H9 (cell line): ENCODE measurements around the gene CD9. TPM values are rescaled to one million over a fixed set of nuclear protein-coding genes. Genes with fewer than 3 reads are reported as not detected.

Experiments
- DNase-seq: peaks from one replicate; pipeline ENCODE4 v3.0.0-alpha.2; 2017
- H2AFZ ChIP-seq: one replicate; pipeline ENCODE4 v1.6.1; 2013; ENCODE audit warnings: mild to moderate bottlenecking, low read length, control low read depth, moderate library complexity
- H2AK5ac ChIP-seq: 2 replicates; pipeline ENCODE4 v1.6.1; 2013; ENCODE audit warnings: low read length, control low read depth, mixed read lengths; ENCODE audit not compliant: insufficient read length
- H2BK120ac ChIP-seq: one replicate; pipeline ENCODE4 v1.6.1; 2013; ENCODE audit warnings: low read depth, mild to moderate bottlenecking, low read length, control low read depth, inconsistent platforms; ENCODE audit not compliant: poor library complexity, severe bottlenecking
- H2BK12ac ChIP-seq: 2 replicates; pipeline ENCODE4 v1.6.1; 2013; ENCODE audit warnings: low read length, control low read depth, mixed read lengths, low read depth; ENCODE audit not compliant: insufficient read length
- H2BK15ac ChIP-seq: 2 replicates; pipeline ENCODE4 v1.6.1; 2013; ENCODE audit warnings: low read depth, low read length, control low read depth
- H2BK20ac ChIP-seq: one replicate; pipeline ENCODE4 v1.6.1; 2013; ENCODE audit warnings: low read depth, mild to moderate bottlenecking, low read length, control low read depth, inconsistent platforms; ENCODE audit not compliant: poor library complexity, severe bottlenecking
- H2BK5ac ChIP-seq: 2 replicates; pipeline ENCODE4 v1.6.1; 2013; ENCODE audit warnings: low read length, control low read depth, mixed read lengths; ENCODE audit not compliant: insufficient read length
- H3K14ac ChIP-seq: 2 replicates; pipeline ENCODE4 v1.6.1; 2013; ENCODE audit warnings: low read length, control low read depth; ENCODE audit not compliant: insufficient read depth
- H3K18ac ChIP-seq: 2 replicates; pipeline ENCODE4 v1.6.1; 2013; ENCODE audit warnings: low read depth, mild to moderate bottlenecking, mixed read lengths, low read length, control low read depth; ENCODE audit not compliant: insufficient read length
- H3K23ac ChIP-seq: 2 replicates; pipeline ENCODE4 v1.6.1; 2013; ENCODE audit warnings: low read length, control low read depth, mixed read lengths, low read depth; ENCODE audit not compliant: insufficient read length
- H3K23me2 ChIP-seq: 2 replicates; pipeline ENCODE4 v1.6.1; 2013; ENCODE audit warnings: low read depth, mild to moderate bottlenecking, mixed read lengths, low read length, control low read depth; ENCODE audit not compliant: insufficient read length, poor library complexity, severe bottlenecking
- H3K27ac ChIP-seq: 2 replicates; pipeline ENCODE4 v1.5.1; 2013; ENCODE audit warnings: low read length, control low read depth, mixed read lengths, low read depth; ENCODE audit not compliant: insufficient read length
- H3K27me3 ChIP-seq: 2 replicates; pipeline ENCODE4 v1.6.1; 2013; ENCODE audit warnings: low read length, control low read depth, inconsistent platforms; ENCODE audit not compliant: insufficient read depth
- H3K4ac ChIP-seq: 2 replicates; pipeline ENCODE4 v1.6.1; 2013; ENCODE audit warnings: low read depth, mild to moderate bottlenecking, control low read depth, inconsistent platforms, low read length, moderate library complexity
- H3K4me1 ChIP-seq: 2 replicates; pipeline ENCODE4 v1.6.1; 2013; ENCODE audit warnings: low read length, control low read depth, inconsistent platforms; ENCODE audit not compliant: insufficient read depth
- H3K4me2 ChIP-seq: 2 replicates; pipeline ENCODE4 v1.6.1; 2013; ENCODE audit warnings: low read length, control low read depth, mixed read lengths; ENCODE audit not compliant: insufficient read length, insufficient read depth
- H3K56ac ChIP-seq: 2 replicates; pipeline ENCODE4 v1.6.1; 2013; ENCODE audit warnings: low read depth, mild to moderate bottlenecking, mixed read lengths, low read length, control low read depth; ENCODE audit not compliant: insufficient read length
- H3K79me1 ChIP-seq: 2 replicates; pipeline ENCODE4 v1.6.1; 2013; ENCODE audit warnings: low read depth, mild to moderate bottlenecking, moderate library complexity, low read length, control low read depth, inconsistent platforms; ENCODE audit not compliant: insufficient read depth, poor library complexity, severe bottlenecking
- H3K79me2 ChIP-seq: 2 replicates; pipeline ENCODE4 v1.6.1; 2013; ENCODE audit warnings: low read length, control low read depth, inconsistent platforms; ENCODE audit not compliant: insufficient read depth
- H3K9ac ChIP-seq: 2 replicates; pipeline ENCODE4 v1.6.1; 2013; ENCODE audit warnings: low read length, control low read depth, mixed read lengths; ENCODE audit not compliant: insufficient read length; ENCODE audit errors: extremely low read depth
- H3K9me3 ChIP-seq: one replicate; pipeline ENCODE4 v1.6.1; 2013; ENCODE audit warnings: low read depth, low read length, inconsistent platforms; ENCODE audit not compliant: control insufficient read depth
- H3T11ph ChIP-seq: one replicate; pipeline ENCODE4 v1.6.1; 2013; ENCODE audit warnings: mild to moderate bottlenecking, low read length, control low read depth, inconsistent platforms
- H4K20me1 ChIP-seq: one replicate; pipeline ENCODE4 v1.6.1; 2013; ENCODE audit not compliant: control insufficient read depth, insufficient read length, insufficient read depth
- H4K5ac ChIP-seq: 2 replicates; pipeline ENCODE4 v1.6.1; 2013; ENCODE audit warnings: low read depth, mild to moderate bottlenecking, mixed read lengths, low read length, control low read depth; ENCODE audit not compliant: insufficient read length
- H4K8ac ChIP-seq: replicated peaks from 2 replicates; pipeline ENCODE4 v1.6.1; 2013; ENCODE audit warnings: low read length, control low read depth, mixed read lengths, low read depth; ENCODE audit not compliant: insufficient read length
- H4K91ac ChIP-seq: 2 replicates; pipeline ENCODE4 v1.6.1; 2013; ENCODE audit warnings: low read depth, mild to moderate bottlenecking, moderate library complexity, mixed read lengths, low read length, control low read depth; ENCODE audit not compliant: insufficient read length
- H3K27ac Mint-ChIP-seq, 3 experiments: 2 replicates in 2 of 3; 3 replicates in 1 of 3; pipeline ENCODE4 v1.8.0; 2020 to 2021; ENCODE audit warnings: mixed read lengths in 3 of 3, mild to moderate bottlenecking in 1 of 3, moderate library complexity in 1 of 3
- H3K27me3 Mint-ChIP-seq: 2 replicates; pipeline ENCODE4 v1.8.0; 2021; ENCODE audit warnings: low read depth, mild to moderate bottlenecking, moderate library complexity, mixed read lengths
- H3K36me3 Mint-ChIP-seq, 3 experiments: 2 replicates in 2 of 3; 3 replicates in 1 of 3; pipeline ENCODE4 v1.8.0; 2020 to 2021; ENCODE audit warnings: low read depth in 3 of 3, mixed read lengths in 3 of 3; ENCODE audit not compliant: insufficient read depth in 1 of 3
- H3K4me1 Mint-ChIP-seq, 2 experiments: 2 replicates each; pipeline ENCODE4 v1.8.0; 2020; ENCODE audit warnings: mixed read lengths in 2 of 2
- H3K4me3 Mint-ChIP-seq, 2 experiments: 2 replicates in 1 of 2; 3 replicates in 1 of 2; pipeline ENCODE4 v1.8.0; 2020 to 2021; ENCODE audit warnings: mild to moderate bottlenecking in 2 of 2, mixed read lengths in 2 of 2, moderate library complexity in 1 of 2
- H3K9me3 Mint-ChIP-seq, 2 experiments: 2 replicates in 1 of 2; 3 replicates in 1 of 2; pipeline ENCODE4 v1.8.0; 2020; ENCODE audit warnings: mild to moderate bottlenecking in 2 of 2, mixed read lengths in 2 of 2, moderate library complexity in 1 of 2
- WGBS: extraction: QIAGEN DNeasy Blood & Tissue Kit; methylation state at CpG from one replicate; pipeline ENCODE4 v1.1.7; 2013; ENCODE audit warnings: missing lambda C conversion rate, low lambda C conversion rate, mixed read lengths; ENCODE audit not compliant: insufficient read length; ENCODE audit errors: extremely low coverage; 5-methylcytosine and 5-hydroxymethylcytosine counted together
- total RNA-seq: library from RNA; stranded (reverse); gene quantifications from 2 replicates; pipeline ENCODE4 v1.2.1, GENCODE V29; 2021
- TF ChIP-seq, protein P1 (sequence below): fragments of 200-600 bp; sonication (generic); conservative IDR thresholded peaks from 3 replicates; pipeline ENCODE4 v1.8.0; 2021; ENCODE audit warnings: antibody characterized with exemption, mild to moderate bottlenecking

Gene CD9
- total RNA-seq, 1 experiment from 2014 or later: 132 TPM

DNA sequence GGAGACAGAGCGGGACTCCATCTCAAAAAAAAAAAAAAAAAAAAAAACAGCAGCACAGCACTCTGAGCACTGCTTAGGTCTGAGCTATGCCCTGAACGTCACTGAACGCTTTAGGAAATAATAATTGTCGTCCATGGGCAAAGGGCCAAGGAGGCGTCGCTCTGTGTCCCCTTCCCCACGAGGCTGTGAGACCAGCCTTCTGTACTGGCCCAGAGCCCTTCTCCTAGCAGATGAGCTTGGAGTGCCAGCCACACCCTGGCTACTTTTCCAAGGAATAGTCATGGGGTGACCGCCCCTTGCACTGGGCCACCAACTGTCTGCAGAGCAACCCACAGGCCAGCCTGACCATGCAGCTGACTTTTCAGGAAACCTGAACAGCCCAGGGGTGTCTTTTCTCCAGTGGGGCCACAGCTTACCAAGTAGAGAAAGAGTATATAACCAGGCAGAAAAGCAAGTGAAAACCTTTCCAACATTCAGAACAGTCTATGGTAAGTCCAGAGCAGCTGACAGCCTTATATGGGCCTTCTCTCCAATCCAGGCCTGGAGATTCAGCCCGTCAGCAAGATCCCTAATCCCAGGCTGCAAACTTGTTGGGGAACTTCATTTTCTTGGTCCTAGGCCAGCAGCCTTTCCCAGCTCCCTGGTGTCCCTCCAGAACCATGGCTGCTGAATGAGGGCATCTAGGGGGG, 28.5 kb downstream of the CD9 start:
- Mint-ChIP-seq H3K9me3 (no peaks in the 10 kb centered on the region), H3K36me3 (peaks cover 19 to 80% (median 45%) of the 10 kb centered on the region in 3 experiments), H3K4me1 (peaks cover 20% of the 10 kb centered on the region in 2 experiments), H3K27ac (peak overlapping the region in 1 of 3 experiments; percentile 44; a peak in 1 of 7 replicates), H3K27me3 (no peaks in the 10 kb centered on the region), H3K4me3 (no peak overlapping the region)
- Histone ChIP-seq H2BK20ac (no peak overlapping the region), H3K4me2 (no peak overlapping the region), H4K91ac (no peak overlapping the region), H4K20me1 (no peaks in the 10 kb centered on the region), H3K23me2 (no peaks in the 10 kb centered on the region), H3K23ac (no peak overlapping the region), H3T11ph (no peak overlapping the region), H3K56ac (no peak overlapping the region), H2BK15ac (no peak overlapping the region), H4K8ac (no peak overlapping the region), H3K4me1 (no peaks in the 10 kb centered on the region), H2BK120ac (no peak overlapping the region), H4K5ac (no peak overlapping the region), H3K27me3 (no peaks in the 10 kb centered on the region), H3K18ac (no peak overlapping the region), H3K9me3 (no peaks in the 10 kb centered on the region), H3K79me2 (peaks cover 5% of the 10 kb centered on the region; the same call in 1 of the 2 replicates), H3K14ac (no peak overlapping the region), H3K27ac (no peak overlapping the region), H2AFZ (no peak overlapping the region), H2AK5ac (no peak overlapping the region), H2BK12ac (no peak overlapping the region), H2BK5ac (no peak overlapping the region), H3K9ac (no peak overlapping the region), H3K4ac (no peak overlapping the region), H3K79me1 (no peaks in the 10 kb centered on the region)
- TF ChIP-seq, protein P1, sequence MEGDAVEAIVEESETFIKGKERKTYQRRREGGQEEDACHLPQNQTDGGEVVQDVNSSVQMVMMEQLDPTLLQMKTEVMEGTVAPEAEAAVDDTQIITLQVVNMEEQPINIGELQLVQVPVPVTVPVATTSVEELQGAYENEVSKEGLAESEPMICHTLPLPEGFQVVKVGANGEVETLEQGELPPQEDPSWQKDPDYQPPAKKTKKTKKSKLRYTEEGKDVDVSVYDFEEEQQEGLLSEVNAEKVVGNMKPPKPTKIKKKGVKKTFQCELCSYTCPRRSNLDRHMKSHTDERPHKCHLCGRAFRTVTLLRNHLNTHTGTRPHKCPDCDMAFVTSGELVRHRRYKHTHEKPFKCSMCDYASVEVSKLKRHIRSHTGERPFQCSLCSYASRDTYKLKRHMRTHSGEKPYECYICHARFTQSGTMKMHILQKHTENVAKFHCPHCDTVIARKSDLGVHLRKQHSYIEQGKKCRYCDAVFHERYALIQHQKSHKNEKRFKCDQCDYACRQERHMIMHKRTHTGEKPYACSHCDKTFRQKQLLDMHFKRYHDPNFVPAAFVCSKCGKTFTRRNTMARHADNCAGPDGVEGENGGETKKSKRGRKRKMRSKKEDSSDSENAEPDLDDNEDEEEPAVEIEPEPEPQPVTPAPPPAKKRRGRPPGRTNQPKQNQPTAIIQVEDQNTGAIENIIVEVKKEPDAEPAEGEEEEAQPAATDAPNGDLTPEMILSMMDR: no peak
- WGBS: no CpG with 5 or more reads among the region's 9 CpGs
- DNase-seq: no peak
